ENCODE measurements around the gene BTNL9.
"Not testable (repeated sequence)": the region's sequence is repeated elsewhere in the genome, so short reads cannot be mapped to it uniquely, and the experiment has no call there.

The BTNL9 gene

DNA sequence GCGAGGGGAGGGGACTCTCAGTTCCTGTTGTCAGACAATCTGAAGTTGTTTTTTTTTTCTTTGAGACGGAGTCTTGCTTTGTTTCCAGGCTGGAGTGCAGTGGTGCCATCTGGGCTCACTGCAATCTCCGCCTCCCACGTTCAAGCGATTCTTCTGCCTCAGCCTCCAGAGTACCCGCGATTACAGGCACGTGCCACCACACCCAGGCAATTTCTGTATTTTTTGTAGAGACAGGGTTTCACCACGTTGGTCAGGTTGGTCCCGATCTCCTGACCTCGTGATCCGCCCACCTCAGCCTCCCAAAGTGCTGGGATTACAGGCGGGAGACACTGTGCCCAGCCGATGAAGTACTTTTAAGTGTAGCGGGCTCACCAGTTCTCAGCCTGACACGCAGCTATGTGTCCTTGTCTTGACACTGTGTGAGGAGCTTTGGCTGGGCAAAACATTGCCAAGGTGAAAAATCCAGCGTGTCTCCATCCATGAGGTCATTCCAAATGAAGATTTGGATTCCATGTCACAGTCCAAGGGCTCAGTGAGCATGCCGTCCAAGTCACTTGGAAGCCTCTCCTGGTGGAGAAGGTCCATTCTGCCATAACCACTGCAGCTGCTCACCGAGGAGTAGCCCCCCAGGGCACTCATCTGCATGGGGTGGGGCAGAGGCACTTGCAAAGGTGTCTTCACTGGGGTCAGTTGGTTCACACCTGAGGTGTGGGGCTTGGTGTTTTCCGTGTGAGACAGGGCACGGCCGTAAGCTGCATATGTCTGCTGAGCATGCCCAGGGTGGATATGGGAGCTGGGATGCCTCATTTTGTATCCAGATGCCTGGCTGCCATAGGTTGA lies 58.9 kb downstream of the BTNL9 start:
- Histone ChIP-seq H3K9me3 (ENCODE audit: insufficient read depth, low read length) (no peaks in the 10 kb centered on the region), H4K20me1 (ENCODE audit: insufficient read depth, low read length) (no peaks in the 10 kb centered on the region), H3K27ac (ENCODE audit: low read length) (no peak overlapping the region), H3K4me3 (ENCODE audit: low read length) (no peak overlapping the region), H3K36me3 (replicated peaks; ENCODE audit: low read depth, low read length) (no peaks in the 10 kb centered on the region), H3K27me3 (ENCODE audit: low read depth, low read length) (no peaks in the 10 kb centered on the region), H3K4me2 (ENCODE audit: low read length) (no peak overlapping the region), H2AFZ (ENCODE audit: low read depth, low read length) (no peak overlapping the region), H3K4me1 (ENCODE audit: low read length) (no peaks in the 10 kb centered on the region), H3K79me2 (ENCODE audit: low read length) (no peaks in the 10 kb centered on the region), H3K9ac (ENCODE audit: low read length) (no peak overlapping the region)
- TF ChIP-seq EZH2phosphoT487 (IDR thresholded peaks at IDR 0.05; ENCODE audit: low read depth): no peak
- TF ChIP-seq, protein P1, sequence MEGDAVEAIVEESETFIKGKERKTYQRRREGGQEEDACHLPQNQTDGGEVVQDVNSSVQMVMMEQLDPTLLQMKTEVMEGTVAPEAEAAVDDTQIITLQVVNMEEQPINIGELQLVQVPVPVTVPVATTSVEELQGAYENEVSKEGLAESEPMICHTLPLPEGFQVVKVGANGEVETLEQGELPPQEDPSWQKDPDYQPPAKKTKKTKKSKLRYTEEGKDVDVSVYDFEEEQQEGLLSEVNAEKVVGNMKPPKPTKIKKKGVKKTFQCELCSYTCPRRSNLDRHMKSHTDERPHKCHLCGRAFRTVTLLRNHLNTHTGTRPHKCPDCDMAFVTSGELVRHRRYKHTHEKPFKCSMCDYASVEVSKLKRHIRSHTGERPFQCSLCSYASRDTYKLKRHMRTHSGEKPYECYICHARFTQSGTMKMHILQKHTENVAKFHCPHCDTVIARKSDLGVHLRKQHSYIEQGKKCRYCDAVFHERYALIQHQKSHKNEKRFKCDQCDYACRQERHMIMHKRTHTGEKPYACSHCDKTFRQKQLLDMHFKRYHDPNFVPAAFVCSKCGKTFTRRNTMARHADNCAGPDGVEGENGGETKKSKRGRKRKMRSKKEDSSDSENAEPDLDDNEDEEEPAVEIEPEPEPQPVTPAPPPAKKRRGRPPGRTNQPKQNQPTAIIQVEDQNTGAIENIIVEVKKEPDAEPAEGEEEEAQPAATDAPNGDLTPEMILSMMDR (IDR thresholded peaks at IDR 0.05; ENCODE audit: low read depth, low read length): no peak

DNA sequence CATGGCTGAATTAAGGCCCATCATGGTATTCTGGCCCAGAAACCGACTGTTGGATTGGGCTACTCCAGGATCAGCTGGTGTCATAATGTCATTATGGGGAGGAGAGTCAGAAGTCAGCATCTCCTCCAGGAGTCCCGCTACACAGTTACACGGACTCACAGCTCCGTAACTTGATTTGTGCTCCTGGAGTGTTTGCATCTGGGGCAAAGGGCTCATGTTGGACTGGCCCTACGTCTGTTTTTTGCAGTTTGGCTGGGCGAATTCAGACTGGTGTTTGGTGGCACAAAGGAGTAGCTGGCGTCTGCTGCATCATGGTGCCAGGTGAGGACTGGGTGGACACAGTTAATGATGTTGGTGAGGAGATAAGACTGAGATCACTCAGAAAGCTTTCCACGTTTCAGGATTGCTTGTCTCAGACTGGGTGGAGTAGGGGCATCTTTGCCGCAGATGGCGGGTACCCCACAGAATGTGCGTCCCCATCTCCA lies 59.6 kb downstream of the BTNL9 start:
- Histone ChIP-seq H3K9me3 (ENCODE audit: insufficient read depth, low read length) (no peaks in the 10 kb centered on the region), H3K4me1 (ENCODE audit: low read length) (no peaks in the 10 kb centered on the region), H3K36me3 (replicated peaks; ENCODE audit: low read depth, low read length) (no peaks in the 10 kb centered on the region), H3K27me3 (ENCODE audit: low read depth, low read length) (no peaks in the 10 kb centered on the region), H3K9ac (ENCODE audit: low read length) (no peak overlapping the region), H4K20me1 (ENCODE audit: insufficient read depth, low read length) (no peaks in the 10 kb centered on the region), H3K4me3 (ENCODE audit: low read length) (no peak overlapping the region), H2AFZ (ENCODE audit: low read depth, low read length) (no peak overlapping the region), H3K79me2 (ENCODE audit: low read length) (no peaks in the 10 kb centered on the region), H3K4me2 (ENCODE audit: low read length) (no peak overlapping the region), H3K27ac (ENCODE audit: low read length) (no peak overlapping the region)
- no peak for TF ChIP-seq EZH2phosphoT487 (IDR thresholded peaks at IDR 0.05; ENCODE audit: low read depth)
- TF ChIP-seq, protein P1 (IDR thresholded peaks at IDR 0.05; ENCODE audit: low read depth, low read length): no peak

DNA sequence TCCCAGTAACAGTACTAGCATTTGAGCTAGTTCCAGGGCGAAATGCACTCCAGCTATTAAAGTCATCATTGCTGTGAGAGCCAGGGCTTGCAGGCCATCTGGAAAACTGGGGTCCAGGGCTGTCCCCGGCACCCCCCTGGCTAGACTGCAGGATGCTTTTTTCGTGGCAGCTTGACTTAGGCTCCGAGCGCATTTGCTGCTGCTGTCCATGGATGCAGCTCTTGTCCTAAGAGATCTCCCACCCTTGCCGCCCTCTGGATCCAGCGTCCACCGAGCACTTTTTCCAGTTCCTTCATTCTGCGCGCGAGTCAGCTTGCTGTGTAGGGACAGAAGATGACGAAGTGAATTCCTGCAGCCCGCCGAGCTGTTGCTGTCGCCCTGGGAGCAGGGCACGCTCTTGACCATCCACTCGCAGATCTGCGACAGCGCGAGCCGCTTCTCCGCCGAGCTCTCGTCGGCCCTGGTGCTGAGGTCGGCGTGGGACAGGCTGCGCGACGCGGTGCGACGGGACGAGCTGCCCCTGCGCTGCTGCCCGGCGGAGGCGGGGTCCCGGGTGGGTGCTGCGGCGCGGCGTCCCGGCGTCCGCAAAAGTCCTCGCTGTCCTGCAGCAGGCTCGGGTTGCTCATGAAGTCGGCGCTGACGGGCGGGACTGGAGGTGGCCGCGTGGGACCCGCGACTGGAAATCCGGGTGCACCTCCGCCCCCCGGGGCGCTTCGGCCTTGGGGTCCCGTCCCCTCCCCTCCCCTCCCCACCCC lies 60.2 kb downstream of the BTNL9 start:
- TF ChIP-seq, protein P1 (IDR thresholded peaks at IDR 0.05; ENCODE audit: low read depth, low read length): no peak
- TF ChIP-seq EZH2phosphoT487 (IDR thresholded peaks at IDR 0.05; ENCODE audit: low read depth): no peak
- Histone ChIP-seq H2AFZ (ENCODE audit: low read depth, low read length) (no peak overlapping the region), H3K36me3 (replicated peaks; ENCODE audit: low read depth, low read length) (no peaks in the 10 kb centered on the region), H3K79me2 (ENCODE audit: low read length) (no peaks in the 10 kb centered on the region), H3K4me3 (ENCODE audit: low read length) (no peak overlapping the region), H3K4me2 (ENCODE audit: low read length) (no peak overlapping the region), H4K20me1 (ENCODE audit: insufficient read depth, low read length) (no peaks in the 10 kb centered on the region), H3K9ac (ENCODE audit: low read length) (no peak overlapping the region), H3K27ac (ENCODE audit: low read length) (no peak overlapping the region), H3K27me3 (ENCODE audit: low read depth, low read length) (no peaks in the 10 kb centered on the region), H3K4me1 (ENCODE audit: low read length) (peaks cover 2% of the 10 kb centered on the region), H3K9me3 (ENCODE audit: insufficient read depth, low read length) (no peaks in the 10 kb centered on the region)

DNA sequence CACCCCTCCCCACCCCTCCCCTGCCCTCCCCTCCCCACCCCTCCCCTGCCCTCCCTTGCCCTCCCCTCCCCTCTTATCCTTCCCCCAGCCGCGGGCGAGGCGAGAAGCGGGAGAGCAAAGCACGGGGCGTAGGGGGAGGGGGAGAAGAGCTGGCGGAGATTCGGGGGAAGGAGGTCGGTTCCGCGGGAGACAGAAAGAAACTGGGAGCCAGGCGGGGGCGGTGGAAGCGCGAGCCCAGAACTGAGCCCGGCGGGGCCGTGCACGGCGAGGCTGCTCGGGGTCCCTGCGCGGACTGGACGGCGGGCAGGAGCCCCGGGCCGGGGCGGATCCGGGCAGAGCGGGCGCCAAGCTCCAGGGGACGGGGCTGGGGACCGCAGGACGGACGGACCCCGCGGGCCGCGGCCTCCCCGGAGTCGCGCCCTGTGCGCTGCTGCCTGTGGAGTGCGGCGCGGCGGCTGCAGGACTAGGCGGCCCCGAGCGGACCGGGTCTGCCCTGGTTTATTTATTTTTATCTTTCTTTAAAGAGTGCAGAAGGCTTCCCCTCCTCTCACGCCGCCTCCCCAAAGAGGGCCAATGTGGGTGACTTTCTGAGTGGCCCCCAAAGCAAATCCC lies 61.1 kb downstream of the BTNL9 start:
- not testable (repeated sequence) for H3K27me3 ChIP-seq (ENCODE audit: low read depth, low read length); H3K9me3 ChIP-seq (ENCODE audit: insufficient read depth, low read length); H3K4me3 ChIP-seq (ENCODE audit: low read length); H3K4me2 ChIP-seq (ENCODE audit: low read length); H3K9ac ChIP-seq (ENCODE audit: low read length); H3K27ac ChIP-seq (ENCODE audit: low read length); H4K20me1 ChIP-seq (ENCODE audit: insufficient read depth, low read length); H2AFZ ChIP-seq (ENCODE audit: low read depth, low read length); H3K79me2 ChIP-seq (ENCODE audit: low read length); H3K36me3 ChIP-seq (replicated peaks; ENCODE audit: low read depth, low read length)
- H3K4me1 ChIP-seq (ENCODE audit: low read length): peaks cover 11% of the 10 kb centered on the region

DNA sequence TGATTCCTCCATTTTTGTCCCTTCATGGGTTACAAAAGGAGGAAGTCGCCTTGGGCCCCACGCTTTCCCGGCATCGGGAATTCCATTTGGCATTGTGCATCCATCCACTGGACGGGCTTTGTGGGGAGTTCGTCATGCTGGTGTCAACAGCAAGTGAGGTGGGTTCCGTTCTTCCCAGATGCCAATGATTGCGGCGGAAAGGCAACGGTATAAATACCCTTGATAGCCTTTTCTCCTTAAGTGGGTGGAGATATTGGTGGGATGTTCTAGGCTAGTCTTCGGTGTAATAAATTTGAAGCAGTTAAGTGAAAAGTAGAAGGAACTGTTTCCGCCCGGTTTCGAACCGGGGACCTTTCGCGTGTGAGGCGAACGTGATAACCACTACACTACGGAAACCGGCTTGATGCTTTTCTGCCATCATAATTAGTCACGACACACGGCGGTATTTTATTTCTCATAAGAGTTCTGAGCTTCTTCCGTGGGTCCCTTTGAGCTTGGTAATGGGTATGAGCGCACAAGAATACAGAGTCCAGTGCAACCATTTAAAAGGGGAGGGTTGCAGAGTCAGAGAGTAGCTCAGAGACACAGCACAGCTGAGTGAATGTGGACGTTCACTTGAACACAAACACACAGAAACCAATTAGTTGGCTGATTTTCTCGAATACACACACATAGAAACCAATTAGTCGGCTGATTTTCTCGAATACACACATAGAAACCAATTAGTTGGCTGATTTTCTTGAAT lies 62.0 kb downstream of the BTNL9 start:
- H3K4me2 ChIP-seq (ENCODE audit: low read length); H3K9ac ChIP-seq (ENCODE audit: low read length); H3K27ac ChIP-seq (ENCODE audit: low read length); H3K36me3 ChIP-seq (replicated peaks; ENCODE audit: low read depth, low read length); H3K79me2 ChIP-seq (ENCODE audit: low read length); H4K20me1 ChIP-seq (ENCODE audit: insufficient read depth, low read length); H3K27me3 ChIP-seq (ENCODE audit: low read depth, low read length); H3K4me3 ChIP-seq (ENCODE audit: low read length); H3K9me3 ChIP-seq (ENCODE audit: insufficient read depth, low read length); H2AFZ ChIP-seq (ENCODE audit: low read depth, low read length): not testable (repeated sequence)
- peaks cover 12% of the 10 kb centered on the region for H3K4me1 ChIP-seq (ENCODE audit: low read length)

DNA sequence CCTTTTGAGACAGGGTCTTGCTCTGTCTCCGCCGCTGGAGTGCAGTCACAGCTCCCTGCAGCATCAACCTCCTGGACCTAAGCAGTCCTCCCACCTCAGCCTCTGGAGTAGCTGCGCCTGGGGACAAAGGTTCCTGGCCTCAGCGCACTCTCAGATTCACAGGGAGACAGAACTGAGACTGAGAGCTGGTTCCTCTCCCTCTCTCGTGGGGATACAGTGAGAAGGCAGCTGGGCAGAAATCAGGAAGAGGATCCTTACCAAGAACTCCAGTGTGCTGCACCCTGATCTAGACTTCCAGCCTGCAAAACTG lies 64.1 kb downstream of the BTNL9 start:
- H3K36me3 ChIP-seq (replicated peaks; ENCODE audit: low read depth, low read length); H3K79me2 ChIP-seq (ENCODE audit: low read length); H3K9me3 ChIP-seq (ENCODE audit: insufficient read depth, low read length); H3K9ac ChIP-seq (ENCODE audit: low read length); H4K20me1 ChIP-seq (ENCODE audit: insufficient read depth, low read length); H3K27ac ChIP-seq (ENCODE audit: low read length); H2AFZ ChIP-seq (ENCODE audit: low read depth, low read length); H3K4me3 ChIP-seq (ENCODE audit: low read length); H3K4me2 ChIP-seq (ENCODE audit: low read length): not testable (repeated sequence)
- Histone ChIP-seq H3K4me1 (ENCODE audit: low read length) (peaks cover 12% of the 10 kb centered on the region), H3K27me3 (ENCODE audit: low read depth, low read length) (peaks cover 17% of the 10 kb centered on the region; the same call in 1 of the 2 replicates)

All from OCI-LY3 (cell line).